HT-29 (cell line): ENCODE results near the gene CDC5L. TPM values are rescaled to one million over a fixed set of nuclear protein-coding genes. Genes with fewer than 3 reads are reported as not detected.
"Not testable (repeated sequence)": the region's sequence is repeated elsewhere in the genome, so short reads cannot be mapped to it uniquely, and the experiment has no call there.

Experiments used
- DNase-seq: peaks from one replicate; pipeline ENCODE4 v3.0.0-alpha.2; 2015; ENCODE audit warnings: low spot score
- total RNA-seq: library from RNA; depleted of rRNA; stranded (reverse); fragments of >200 nt; shearing (Covaris generic); gene quantifications from 2 replicates; pipeline ENCODE4 v1.2.3, GENCODE V29; 2014

The CDC5L gene
- total RNA-seq, 1 experiment from 2014 or later = 10.9 TPM

- no peak for DNase-seq
These were observed 27.9 kb downstream of the CDC5L start for GRCh38 chr6:44415449-44415848.

- DNase-seq = peak; percentile 17
These were observed 28.5 kb downstream of the CDC5L start for GRCh38 chr6:44415873-44416502.

GRCh38 chr6:44422531-44422930 lies 35.0 kb downstream of the CDC5L start:
- DNase-seq = no peak

- DNase-seq = no peak
These were observed 35.8 kb downstream of the CDC5L start for GRCh38 chr6:44423306-44423705.

GRCh38 chr6:44425951-44426350 lies 38.4 kb downstream of the CDC5L start:
- DNase-seq = no peak

DNA sequence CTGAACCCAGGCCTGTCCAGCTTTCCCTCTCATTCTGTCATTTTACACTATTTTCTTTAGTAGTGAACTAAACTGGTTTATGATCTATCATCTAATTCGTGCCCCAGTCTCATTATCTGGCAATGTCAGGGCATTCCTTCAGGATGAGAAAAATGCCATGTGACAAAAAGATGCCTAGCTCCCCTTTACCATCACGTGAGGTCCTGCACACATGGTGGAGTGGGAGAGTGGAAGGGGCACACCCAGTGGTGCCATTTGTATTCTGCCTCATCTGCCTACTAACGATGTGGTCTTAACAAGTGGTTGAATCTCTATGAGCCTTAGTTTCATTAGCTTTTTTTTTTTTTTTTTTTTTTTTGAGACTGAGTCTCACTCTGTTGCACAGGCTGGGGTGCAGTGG lies 41.2 kb downstream of the CDC5L start:
- no peak for DNase-seq

GRCh38 chr6:44430326-44430725 lies 42.8 kb downstream of the CDC5L start:
- no peak for DNase-seq

- DNase-seq = peak; percentile 64
These were observed 43.7 kb downstream of the CDC5L start for GRCh38 chr6:44431118-44431725.

- no peak for DNase-seq
These were observed 44.7 kb downstream of the CDC5L start for GRCh38 chr6:44432227-44432626.

GRCh38 chr6:44432726-44433125 lies 45.2 kb downstream of the CDC5L start:
- DNase-seq = no peak

- DNase-seq = no peak
These were observed 48.0 kb downstream of the CDC5L start for GRCh38 chr6:44435500-44435899.

GRCh38 chr6:44438827-44439226 lies 51.3 kb downstream of the CDC5L start:
- no peak for DNase-seq

GRCh38 chr6:44439270-44440045 lies 52.0 kb downstream of the CDC5L start:
- DNase-seq = no peak

DNA sequence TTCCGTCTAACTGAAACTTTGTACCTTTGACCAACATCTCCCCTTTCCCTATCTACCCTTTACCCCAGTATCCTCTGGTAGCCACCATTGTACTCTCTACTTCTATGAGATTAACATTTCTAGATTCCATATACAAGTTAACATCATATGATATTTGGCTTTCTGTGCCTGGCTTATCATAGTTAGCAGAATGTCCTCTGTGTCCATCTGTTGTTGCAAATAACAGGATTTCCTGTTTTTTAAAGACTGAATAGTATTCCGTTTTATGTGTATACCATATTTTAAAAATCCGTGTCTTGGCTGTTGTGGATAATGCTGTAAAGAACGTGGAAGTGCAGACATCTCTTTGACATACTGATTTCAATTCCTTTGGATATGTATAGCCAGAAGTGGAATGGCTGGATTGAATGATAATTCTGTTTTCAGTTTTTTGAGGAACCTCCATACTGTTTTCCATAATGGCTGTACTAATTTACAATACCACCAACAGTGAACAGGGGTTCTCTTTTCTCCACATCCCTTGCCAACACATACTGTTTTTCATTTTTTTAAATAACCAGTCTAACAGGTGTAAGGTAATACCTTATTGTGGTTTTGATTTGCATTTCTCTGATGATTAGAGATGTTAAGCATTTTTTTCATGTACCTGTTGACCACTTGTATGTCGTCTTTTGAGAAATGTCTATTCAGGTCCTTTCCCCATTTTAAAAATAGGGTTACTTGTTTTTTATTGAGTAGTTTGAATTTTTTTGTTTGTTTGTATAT lies 53.8 kb downstream of the CDC5L start:
- DNase-seq = no peak

GRCh38 chr6:44442236-44442635 lies 54.7 kb downstream of the CDC5L start:
- no peak for DNase-seq

- DNase-seq = no peak
These were observed 55.4 kb downstream of the CDC5L start for GRCh38 chr6:44442833-44443444.

GRCh38 chr6:44444853-44445252 lies 57.3 kb downstream of the CDC5L start:
- DNase-seq = no peak

DNA sequence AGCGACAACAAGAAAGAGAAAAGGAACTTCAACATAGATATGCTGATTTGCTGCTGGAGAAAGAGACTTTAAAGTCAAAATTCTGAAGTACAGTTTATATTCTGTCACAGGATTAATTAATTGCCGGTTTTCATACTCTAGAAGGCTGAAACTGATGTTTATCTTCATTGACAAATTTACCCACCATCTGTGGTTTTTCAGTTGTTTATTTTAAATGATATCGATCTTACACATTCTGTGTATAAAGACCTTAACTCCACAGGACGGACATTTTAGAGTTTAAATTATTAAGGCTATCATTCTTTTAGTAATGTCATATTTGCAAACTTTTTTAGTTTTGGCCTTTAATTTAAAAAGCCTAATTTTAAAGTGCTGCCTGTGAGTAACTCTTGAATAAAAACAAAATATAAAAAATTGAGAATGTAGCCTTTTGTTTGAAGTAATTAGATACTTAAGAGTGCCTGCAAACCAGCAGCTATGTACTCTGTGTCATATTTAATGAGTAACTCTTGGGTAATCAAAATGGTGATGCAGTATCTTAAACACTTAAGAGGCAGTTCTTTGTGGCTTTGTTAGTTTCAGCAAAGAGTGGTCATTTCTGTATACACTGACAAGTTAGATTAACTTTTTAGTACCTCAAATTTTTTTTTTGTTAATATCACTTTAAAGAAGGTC lies 59.3 kb downstream of the CDC5L start:
- peak; percentile 26 for DNase-seq

DNA sequence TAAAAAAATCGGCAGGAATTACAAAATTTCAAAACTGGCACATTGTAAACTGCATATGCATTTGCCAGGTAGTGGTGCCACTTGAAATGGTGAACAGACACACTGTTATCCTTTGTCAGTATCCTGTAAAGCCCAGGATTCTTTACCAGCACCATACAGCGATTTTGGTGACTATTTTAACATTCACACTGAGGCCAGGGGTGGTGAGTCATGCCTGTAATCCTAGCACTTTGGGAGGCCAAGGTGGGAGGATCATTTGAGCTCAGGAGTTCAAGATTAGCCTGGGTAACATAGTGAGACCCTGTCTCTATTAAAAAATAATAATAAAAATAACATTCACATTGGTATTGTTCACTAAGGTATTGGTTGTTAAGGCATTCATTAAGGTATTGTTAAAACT lies 61.7 kb downstream of the CDC5L start:
- DNase-seq = not testable (repeated sequence)

DNA sequence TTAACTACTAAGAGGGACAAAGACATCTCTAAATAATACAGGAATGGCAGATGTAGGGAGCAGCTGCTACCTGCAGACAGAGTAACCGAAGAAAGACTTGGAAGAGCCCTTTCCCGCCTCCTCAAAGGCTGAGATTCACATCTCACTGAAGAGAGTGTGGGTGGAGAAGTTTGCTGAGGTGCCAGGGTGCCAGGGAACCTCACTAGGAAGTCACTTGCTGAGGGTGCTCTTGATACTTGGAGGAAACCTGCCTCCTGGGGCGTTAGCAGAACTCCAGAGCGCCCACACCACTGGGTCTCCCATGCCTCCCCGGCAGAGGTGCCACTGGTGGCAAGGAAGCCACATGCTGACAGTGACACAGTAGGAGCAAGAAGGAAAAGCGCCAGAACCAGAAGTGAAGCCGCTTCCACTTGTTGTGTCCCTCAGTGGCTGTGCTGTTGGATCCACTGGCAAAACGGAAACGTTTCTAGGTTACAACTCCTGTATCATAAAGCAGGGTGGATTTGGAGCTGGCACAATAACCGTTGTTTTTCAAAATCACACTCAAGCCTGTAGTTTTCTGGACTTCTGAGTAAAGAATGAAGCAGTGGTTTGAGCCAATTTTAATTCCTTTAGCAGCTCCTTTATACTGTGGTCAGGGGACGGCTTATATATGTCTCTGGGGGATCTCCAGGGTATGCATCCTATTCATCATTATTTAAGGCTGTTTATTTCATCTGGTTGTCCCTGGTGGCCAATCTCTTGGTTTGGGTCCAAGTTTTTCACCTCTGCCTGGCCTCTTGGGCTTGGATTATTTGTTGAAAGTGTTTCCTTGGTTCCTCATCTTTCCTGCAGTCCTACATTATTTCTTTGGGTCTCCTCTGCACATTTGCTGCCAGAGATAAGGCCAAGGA lies 64.5 kb downstream of the CDC5L start:
- no peak for DNase-seq
